Mammary epithelial cell (primary cell): Measurements from ENCODE around the gene CAMTA1.

ENCODE experiments used
- CTCF ChIP-seq, 2 donors: IDR thresholded peaks in 1 of 2; conservative IDR thresholded peaks in 1 of 2; 2 replicates each; pipeline ENCODE4 v1.5.1; 2011 to 2012; ENCODE audit warnings: inconsistent platforms in 2 of 2, low read length in 2 of 2, mild to moderate bottlenecking in 2 of 2, control low read depth in 1 of 2, low read depth in 1 of 2; ENCODE audit not compliant: insufficient read depth in 1 of 2; ENCODE audit errors: extremely low read depth in 1 of 2
- EZH2 ChIP-seq: IDR thresholded peaks from 2 replicates; pipeline ENCODE4 v1.6.1; 2012; ENCODE audit warnings: low read length, inconsistent platforms, borderline replicate concordance

- TF ChIP-seq CTCF (conservative IDR thresholded peaks at IDR 0.05 in 1 of 2, IDR thresholded peaks at IDR 0.05 in 1 of 2; ENCODE audit: extremely low read depth in 1 of 2, insufficient read depth in 1 of 2, low read depth in 1 of 2, low read length in 2 of 2) (no peak), EZH2 (no peak)
Measured at GRCh38 chr1:7680207-7680954, 895.1 kb downstream of the CAMTA1 start.
